Tibial nerve (tissue), 4 donors: ENCODE results near the gene NFKBIA.

Source experiments
- EP300 ChIP-seq, 2 donors: sonication (generic); formaldehyde crosslinking; IDR thresholded peaks; one replicate each; pipeline ENCODE4 v1.6.1; 2017; ENCODE audit warnings: antibody characterized with exemption in 2 of 2, mild to moderate bottlenecking in 1 of 2
- POLR2A ChIP-seq, 2 donors: fragments of 450-650 bp; IDR thresholded peaks; one replicate each; pipeline ENCODE4 v1.6.1; 2017; ENCODE audit warnings: antibody characterized with exemption in 2 of 2, mild to moderate bottlenecking in 2 of 2, moderate library complexity in 2 of 2
- TF ChIP-seq, protein P1 (sequence below), 5 experiments: fragments of 200-600 bp in 3 of 5; fragments of 450-650 bp in 2 of 5; sonication (generic) in 3 of 5; IDR thresholded peaks; one replicate each; pipeline ENCODE4 v1.5.1; 2016 to 2019; ENCODE audit warnings: antibody characterized with exemption in 5 of 5, mild to moderate bottlenecking in 3 of 5, moderate library complexity in 2 of 5

DNA sequence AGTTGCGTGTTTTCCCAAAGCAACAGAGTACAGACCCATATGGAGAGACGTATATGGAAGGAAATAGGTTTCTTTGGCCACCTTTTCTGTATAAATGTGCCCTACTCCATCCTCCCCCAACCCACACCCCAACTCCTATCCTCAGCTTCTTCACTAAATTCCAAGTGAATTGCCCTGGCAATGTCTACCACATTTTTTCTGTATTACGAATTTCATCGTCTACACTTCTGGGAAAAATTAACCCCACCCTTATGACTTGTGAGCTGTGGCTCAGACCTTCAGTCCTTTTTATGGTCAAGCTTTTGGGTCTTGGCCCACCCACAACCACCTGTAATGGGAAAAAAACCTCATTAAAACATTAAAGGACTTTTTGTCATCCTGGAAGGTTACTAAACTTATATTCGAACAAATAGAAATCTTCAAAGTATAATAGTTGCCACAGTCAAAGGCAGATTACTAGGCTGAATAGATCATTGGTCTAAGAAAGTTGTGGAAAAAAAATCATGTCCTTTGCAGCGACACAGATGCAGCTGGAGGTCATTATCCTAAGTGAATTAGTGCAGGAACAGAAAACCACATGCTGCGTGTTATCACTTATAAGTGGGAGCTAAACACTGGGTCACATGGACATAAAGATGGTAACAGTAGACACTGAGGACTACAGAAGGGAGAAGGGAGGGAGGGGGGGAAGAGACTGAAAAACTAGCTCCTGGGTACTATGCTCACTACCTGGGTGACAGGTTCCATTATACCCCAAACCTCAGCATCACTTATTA, 15.7 kb upstream of the NFKBIA start:
- TF ChIP-seq, protein P1, sequence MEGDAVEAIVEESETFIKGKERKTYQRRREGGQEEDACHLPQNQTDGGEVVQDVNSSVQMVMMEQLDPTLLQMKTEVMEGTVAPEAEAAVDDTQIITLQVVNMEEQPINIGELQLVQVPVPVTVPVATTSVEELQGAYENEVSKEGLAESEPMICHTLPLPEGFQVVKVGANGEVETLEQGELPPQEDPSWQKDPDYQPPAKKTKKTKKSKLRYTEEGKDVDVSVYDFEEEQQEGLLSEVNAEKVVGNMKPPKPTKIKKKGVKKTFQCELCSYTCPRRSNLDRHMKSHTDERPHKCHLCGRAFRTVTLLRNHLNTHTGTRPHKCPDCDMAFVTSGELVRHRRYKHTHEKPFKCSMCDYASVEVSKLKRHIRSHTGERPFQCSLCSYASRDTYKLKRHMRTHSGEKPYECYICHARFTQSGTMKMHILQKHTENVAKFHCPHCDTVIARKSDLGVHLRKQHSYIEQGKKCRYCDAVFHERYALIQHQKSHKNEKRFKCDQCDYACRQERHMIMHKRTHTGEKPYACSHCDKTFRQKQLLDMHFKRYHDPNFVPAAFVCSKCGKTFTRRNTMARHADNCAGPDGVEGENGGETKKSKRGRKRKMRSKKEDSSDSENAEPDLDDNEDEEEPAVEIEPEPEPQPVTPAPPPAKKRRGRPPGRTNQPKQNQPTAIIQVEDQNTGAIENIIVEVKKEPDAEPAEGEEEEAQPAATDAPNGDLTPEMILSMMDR (IDR thresholded peaks at IDR 0.05): no peak
- TF ChIP-seq POLR2A (IDR thresholded peaks at IDR 0.05) (no peak), EP300 (IDR thresholded peaks at IDR 0.05) (no peak)
